Glutamatergic neuron (in vitro differentiated cells): ENCODE results near the gene SGCD. TPM values are rescaled to one million over a fixed set of nuclear protein-coding genes. Genes with fewer than 3 reads are reported as not detected.

Experiments used
- DNase-seq: peaks from one replicate; pipeline ENCODE4 v3.0.0; 2022
- H3K27ac Mint-ChIP-seq: one replicate; pipeline ENCODE4 v1.8.0; 2020; ENCODE audit warnings: mild to moderate bottlenecking, mixed read lengths, inconsistent platforms; ENCODE audit not compliant: unreplicated experiment
- H3K27me3 Mint-ChIP-seq: one replicate; pipeline ENCODE4 v1.8.0; 2020; ENCODE audit warnings: mild to moderate bottlenecking, moderate library complexity, mixed read lengths, inconsistent platforms; ENCODE audit not compliant: unreplicated experiment
- H3K36me3 Mint-ChIP-seq: one replicate; pipeline ENCODE4 v1.8.0; 2020; ENCODE audit warnings: mild to moderate bottlenecking, mixed read lengths, inconsistent platforms; ENCODE audit not compliant: unreplicated experiment
- H3K4me1 Mint-ChIP-seq: one replicate; pipeline ENCODE4 v1.8.0; 2020; ENCODE audit warnings: mild to moderate bottlenecking, low read depth, mixed read lengths, inconsistent platforms; ENCODE audit not compliant: unreplicated experiment
- H3K4me3 Mint-ChIP-seq: one replicate; pipeline ENCODE4 v1.8.0; 2020; ENCODE audit warnings: mild to moderate bottlenecking, mixed read lengths, inconsistent platforms; ENCODE audit not compliant: unreplicated experiment
- H3K9me3 Mint-ChIP-seq: one replicate; pipeline ENCODE4 v1.8.0; 2020; ENCODE audit warnings: mild to moderate bottlenecking, moderate library complexity, mixed read lengths, inconsistent platforms; ENCODE audit not compliant: unreplicated experiment
- total RNA-seq: library from RNA; stranded (reverse); fragmentation: NEBNext Ultra II Directional; extraction: Animal tissue kit (Norgen Biotek cat#: 25700); gene quantifications from one replicate; pipeline ENCODE4 v1.2.1, GENCODE V29; 2021; ENCODE audit not compliant: unreplicated experiment
- TF ChIP-seq, protein P1 (sequence below): fragments of 200-600 bp; sonication (generic); IDR thresholded peaks from one replicate; pipeline ENCODE4 v1.5.0; 2021; ENCODE audit not compliant: partially characterized antibody, unreplicated experiment

Gene SGCD
- total RNA-seq, 1 donor from 2014 or later, result 0.20 TPM

DNA sequence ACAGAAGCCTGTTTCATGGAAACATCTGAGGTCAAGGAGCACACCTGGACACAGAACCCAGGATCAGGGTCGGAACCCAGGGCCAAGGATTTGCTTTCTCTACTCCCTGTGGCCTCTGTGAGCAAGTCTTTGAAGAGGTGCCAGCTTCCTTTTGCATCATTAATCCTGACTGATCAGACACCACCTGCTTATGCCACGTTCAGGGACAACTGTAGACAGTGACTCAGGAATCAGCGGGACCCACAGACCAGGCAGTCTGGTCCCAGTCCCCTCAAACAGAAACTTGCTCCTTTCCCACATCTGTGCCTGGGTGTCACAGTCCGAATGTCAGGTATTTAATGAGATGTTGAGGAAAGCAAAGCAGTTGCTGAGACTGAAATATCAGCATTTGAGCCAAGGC is 154.8 kb downstream of the SGCD start:
- no peaks in the 10 kb centered on the region for H3K27me3 Mint-ChIP-seq
- H3K4me1 Mint-ChIP-seq, result peaks cover 21% of the 10 kb centered on the region
- peaks cover 2% of the 10 kb centered on the region for H3K36me3 Mint-ChIP-seq
- no peak for DNase-seq
- peaks cover 3% of the 10 kb centered on the region for H3K9me3 Mint-ChIP-seq
- TF ChIP-seq, protein P1, sequence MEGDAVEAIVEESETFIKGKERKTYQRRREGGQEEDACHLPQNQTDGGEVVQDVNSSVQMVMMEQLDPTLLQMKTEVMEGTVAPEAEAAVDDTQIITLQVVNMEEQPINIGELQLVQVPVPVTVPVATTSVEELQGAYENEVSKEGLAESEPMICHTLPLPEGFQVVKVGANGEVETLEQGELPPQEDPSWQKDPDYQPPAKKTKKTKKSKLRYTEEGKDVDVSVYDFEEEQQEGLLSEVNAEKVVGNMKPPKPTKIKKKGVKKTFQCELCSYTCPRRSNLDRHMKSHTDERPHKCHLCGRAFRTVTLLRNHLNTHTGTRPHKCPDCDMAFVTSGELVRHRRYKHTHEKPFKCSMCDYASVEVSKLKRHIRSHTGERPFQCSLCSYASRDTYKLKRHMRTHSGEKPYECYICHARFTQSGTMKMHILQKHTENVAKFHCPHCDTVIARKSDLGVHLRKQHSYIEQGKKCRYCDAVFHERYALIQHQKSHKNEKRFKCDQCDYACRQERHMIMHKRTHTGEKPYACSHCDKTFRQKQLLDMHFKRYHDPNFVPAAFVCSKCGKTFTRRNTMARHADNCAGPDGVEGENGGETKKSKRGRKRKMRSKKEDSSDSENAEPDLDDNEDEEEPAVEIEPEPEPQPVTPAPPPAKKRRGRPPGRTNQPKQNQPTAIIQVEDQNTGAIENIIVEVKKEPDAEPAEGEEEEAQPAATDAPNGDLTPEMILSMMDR, result no peak
- H3K27ac Mint-ChIP-seq, result no peak overlapping the region
- H3K4me3 Mint-ChIP-seq, result no peak overlapping the region

DNA sequence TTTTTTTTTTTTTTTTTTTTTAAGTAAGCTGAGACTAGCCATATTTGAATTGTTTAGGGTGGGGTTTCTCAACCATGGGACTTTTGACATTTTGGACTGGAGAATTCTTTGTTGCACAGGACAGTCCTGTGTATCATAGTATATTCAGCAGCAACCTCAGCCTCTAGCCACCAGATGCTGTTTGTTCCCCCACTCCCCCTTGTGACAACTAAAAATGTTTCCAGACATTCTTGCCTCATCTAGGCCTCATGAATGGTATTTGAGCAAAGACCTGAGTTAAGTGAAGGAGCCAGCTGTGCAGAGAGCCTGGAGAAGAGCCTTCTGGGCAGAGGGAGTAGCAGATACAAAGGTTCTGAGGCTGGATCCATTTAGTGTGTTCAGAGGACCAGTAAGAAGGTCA is 155.9 kb downstream of the SGCD start:
- no peak overlapping the region for H3K4me3 Mint-ChIP-seq
- no peaks in the 10 kb centered on the region for H3K27me3 Mint-ChIP-seq
- H3K36me3 Mint-ChIP-seq, result peaks cover 8% of the 10 kb centered on the region
- DNase-seq, result no peak
- peaks cover 18% of the 10 kb centered on the region for H3K4me1 Mint-ChIP-seq
- TF ChIP-seq, protein P1, result no peak
- H3K9me3 Mint-ChIP-seq, result peaks cover 5% of the 10 kb centered on the region
- no peak overlapping the region for H3K27ac Mint-ChIP-seq

DNA sequence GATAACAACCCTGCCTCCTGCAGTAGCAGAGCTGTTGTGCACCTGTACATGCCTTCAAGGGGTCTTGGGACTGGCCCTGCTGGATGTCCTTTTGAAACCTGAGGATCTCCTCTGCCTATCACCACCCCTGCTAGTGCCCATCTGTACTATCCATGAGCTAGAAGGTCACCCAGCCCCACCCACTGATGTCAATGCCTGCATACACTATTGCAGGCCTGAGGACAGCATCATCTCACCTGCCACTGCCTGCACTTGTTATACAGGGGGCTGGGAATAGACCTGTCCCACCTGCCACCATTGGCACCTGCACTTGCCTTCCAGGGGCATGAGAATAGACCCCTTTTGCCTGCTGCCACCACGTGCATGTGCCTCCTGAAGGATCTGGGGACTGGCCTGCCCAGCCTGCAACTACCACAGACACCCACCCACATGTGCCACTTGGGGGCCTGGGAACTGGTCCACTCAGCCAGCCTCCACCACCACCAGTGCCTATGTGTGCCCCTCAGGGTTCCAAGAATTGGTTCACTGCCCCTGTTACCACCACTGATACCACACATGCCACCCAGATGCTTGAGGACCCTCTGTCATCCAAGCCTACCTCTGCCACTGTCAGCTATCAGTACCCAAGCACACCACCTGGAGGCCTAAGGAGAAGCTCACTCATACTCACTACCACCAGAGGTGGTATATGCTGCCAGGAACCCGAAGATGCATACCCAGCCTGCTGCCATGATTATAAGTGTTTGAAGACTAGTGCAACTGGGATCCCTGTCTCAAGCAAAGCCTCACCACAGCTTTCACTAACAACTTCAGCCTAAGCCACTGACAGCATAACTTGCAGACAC is 159.7 kb downstream of the SGCD start:
- DNase-seq, result no peak
- H3K4me1 Mint-ChIP-seq, result peaks cover 2% of the 10 kb centered on the region
- peaks cover 15% of the 10 kb centered on the region for H3K36me3 Mint-ChIP-seq
- peaks cover 4% of the 10 kb centered on the region for H3K9me3 Mint-ChIP-seq
- H3K27me3 Mint-ChIP-seq, result no peaks in the 10 kb centered on the region
- H3K27ac Mint-ChIP-seq, result no peak overlapping the region
- TF ChIP-seq, protein P1, result no peak
- H3K4me3 Mint-ChIP-seq, result no peak overlapping the region

DNA sequence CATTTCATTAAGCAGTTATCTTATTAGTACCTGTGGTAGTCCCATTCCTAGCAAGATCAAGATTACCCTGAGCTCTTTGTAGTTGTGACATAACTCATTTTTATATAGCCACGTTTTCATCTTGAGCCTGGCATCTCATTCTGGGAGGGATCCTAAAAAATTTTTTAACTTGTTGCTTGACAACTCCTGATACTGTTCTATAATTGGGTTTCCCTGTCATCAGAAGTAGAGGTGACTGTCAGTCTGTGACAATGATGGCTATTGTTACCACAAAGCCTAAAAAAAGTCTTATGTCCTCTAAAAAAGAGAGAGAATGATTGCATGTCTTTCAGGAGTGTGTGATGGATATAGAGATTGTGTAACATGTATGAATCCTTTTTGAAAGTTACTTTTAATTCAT is 164.8 kb downstream of the SGCD start:
- Mint-ChIP-seq H3K9me3 (peaks cover 4% of the 10 kb centered on the region), H3K4me1 (peaks cover 4% of the 10 kb centered on the region), H3K27ac (no peak overlapping the region), H3K36me3 (peaks cover 12% of the 10 kb centered on the region), H3K27me3 (no peaks in the 10 kb centered on the region), H3K4me3 (no peak overlapping the region)
- TF ChIP-seq, protein P1, result no peak
- DNase-seq, result no peak

DNA sequence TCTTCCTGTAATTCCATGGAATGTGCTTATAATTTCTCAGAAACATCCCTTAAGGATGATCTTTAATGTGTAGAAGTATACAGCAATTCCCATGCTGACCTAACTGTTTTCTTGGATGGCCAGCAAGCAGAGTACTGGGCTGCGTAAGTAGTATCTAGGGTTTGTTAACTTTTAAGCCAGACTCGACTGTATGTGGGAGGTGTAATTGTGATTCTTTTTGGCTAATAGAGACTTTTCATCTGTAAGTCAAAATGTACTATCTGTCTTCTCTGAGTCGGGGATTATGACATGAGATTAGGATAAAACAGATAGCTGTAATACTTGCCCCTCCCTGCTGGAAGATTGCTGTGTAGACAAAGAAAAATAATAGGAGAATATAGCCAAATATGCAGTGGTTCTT is 169.3 kb downstream of the SGCD start:
- TF ChIP-seq, protein P1, result no peak
- Mint-ChIP-seq H3K36me3 (no peaks in the 10 kb centered on the region), H3K9me3 (peaks cover 1% of the 10 kb centered on the region), H3K27me3 (no peaks in the 10 kb centered on the region), H3K4me3 (no peak overlapping the region), H3K27ac (no peak overlapping the region), H3K4me1 (peaks cover 21% of the 10 kb centered on the region)
- no peak for DNase-seq
